K562 (cell line): Measurements from ENCODE around the gene DDX5. TPM values are rescaled to one million over a fixed set of nuclear protein-coding genes. Genes with fewer than 3 reads are reported as not detected.

Experiments used
- ARID1B ChIP-seq: fragments of 450-650 bp; IDR thresholded peaks from 2 replicates; pipeline ENCODE4 v1.6.1; 2016; ENCODE audit warnings: antibody characterized with exemption, mild to moderate bottlenecking, inconsistent platforms
- ARNT ChIP-seq, 2 experiments: fragments of 450-650 bp; IDR thresholded peaks; 2 replicates each; pipeline ENCODE4 v1.6.1; 2016; ENCODE audit warnings: mild to moderate bottlenecking in 1 of 2
- BRF2 ChIP-seq: IDR thresholded peaks from 3 replicates; pipeline ENCODE4 v1.6.1; 2011; ENCODE audit warnings: borderline replicate concordance, mild to moderate bottlenecking; ENCODE audit not compliant: insufficient read length, insufficient read depth
- CREM ChIP-seq: IDR thresholded peaks from 2 replicates; pipeline ENCODE4 v1.6.1; 2014; ENCODE audit warnings: antibody characterized with exemption, low read depth
- DACH1 ChIP-seq: fragments of 450-650 bp; IDR thresholded peaks from 2 replicates; pipeline ENCODE4 v1.6.1; 2018; ENCODE audit not compliant: partially characterized antibody
- ETS2 ChIP-seq: IDR thresholded peaks from 2 replicates; pipeline ENCODE4 v1.6.1; 2016; ENCODE audit warnings: borderline replicate concordance, missing genetic modification characterization, mild to moderate bottlenecking, moderate library complexity, missing compliant biosample characterization; ENCODE audit not compliant: poor library complexity, severe bottlenecking
- ETV6 ChIP-seq, 3 experiments: fragments of 150-350 bp in 1 of 3; sonication (generic) in 1 of 3; formaldehyde crosslinking in 1 of 3; IDR thresholded peaks; 2 replicates each; pipeline versions ENCODE4 v1.6.1 to v1.8.0; 2014 to 2022; ENCODE audit warnings: borderline replicate concordance in 2 of 3, low read depth in 2 of 3, antibody characterized with exemption in 1 of 3, low read length in 1 of 3, mild to moderate bottlenecking in 1 of 3, missing genetic modification reagents in 1 of 3
- HDAC2 ChIP-seq: fragments of 450-650 bp; IDR thresholded peaks from 2 replicates; pipeline ENCODE4 v1.6.1; 2016; ENCODE audit warnings: mild to moderate bottlenecking
- MAFF ChIP-seq: IDR thresholded peaks from 2 replicates; pipeline ENCODE4 v1.6.1; 2012; ENCODE audit warnings: low read length, improper control_type of control experiment
- MTA2 ChIP-seq: fragments of 450-650 bp; IDR thresholded peaks from 2 replicates; pipeline ENCODE4 v1.6.1; 2016; ENCODE audit warnings: low read depth
- PKNOX1 ChIP-seq: fragments of 450-650 bp; IDR thresholded peaks from 2 replicates; pipeline ENCODE4 v1.6.1; 2016
- PML ChIP-seq: IDR thresholded peaks from 2 replicates; pipeline ENCODE4 v1.6.1; 2012; ENCODE audit warnings: low read length, inconsistent platforms
- RCOR1 ChIP-seq, 2 experiments: IDR thresholded peaks; 2 replicates each; pipeline ENCODE4 v1.6.1; 2012; ENCODE audit warnings: low read depth in 2 of 2, low read length in 2 of 2, borderline replicate concordance in 1 of 2, improper control_type of control experiment in 1 of 2
- RNF2 ChIP-seq: sonication (generic); IDR thresholded peaks from 2 replicates; pipeline ENCODE4 v1.6.1; 2016
- TAF9B ChIP-seq: fragments of 450-650 bp; IDR thresholded peaks from 2 replicates; pipeline ENCODE4 v1.6.1; 2018; ENCODE audit warnings: mild to moderate bottlenecking; ENCODE audit not compliant: partially characterized antibody
- TAL1 ChIP-seq: fragments of 450-650 bp; IDR thresholded peaks from 2 replicates; pipeline ENCODE4 v1.6.1; 2016; ENCODE audit warnings: mild to moderate bottlenecking
- TBL1XR1 ChIP-seq, 2 experiments: IDR thresholded peaks; 2 replicates each; pipeline ENCODE4 v1.6.1; 2012; ENCODE audit warnings: improper control_type of control experiment in 2 of 2, low read length in 2 of 2, mild to moderate bottlenecking in 1 of 2
- TFAP4 ChIP-seq: sonication (generic); formaldehyde crosslinking; IDR thresholded peaks from 2 replicates; pipeline ENCODE4 v1.8.0; 2022; ENCODE audit warnings: missing genetic modification reagents, mild to moderate bottlenecking, moderate library complexity, borderline replicate concordance
- YY1 ChIP-seq, 3 experiments: IDR thresholded peaks; 2 replicates each; pipeline ENCODE4 v1.6.1; 2011; ENCODE audit warnings: low read length in 2 of 3, mild to moderate bottlenecking in 2 of 3, moderate library complexity in 2 of 3, borderline replicate concordance in 1 of 3, control low read depth in 1 of 3, low read depth in 1 of 3; ENCODE audit not compliant: insufficient read depth in 3 of 3, insufficient replicate concordance in 2 of 3, control insufficient read depth in 1 of 3, insufficient read length in 1 of 3; ENCODE audit errors: extremely low read depth in 1 of 3
- ZNF134 ChIP-seq: fragments of 250-450 bp; sonication (Bioruptor Pico); conservative IDR thresholded peaks from 2 replicates; pipeline ENCODE4 v1.4.0; 2020
- ZNF174 ChIP-seq: fragments of 250-450 bp; sonication (Bioruptor Pico); IDR thresholded peaks from 2 replicates; pipeline ENCODE4 v1.4.0; 2020; ENCODE audit warnings: mild to moderate bottlenecking
- polyA plus RNA-seq, 8 experiments: library from polyadenylated mRNA; depleted of rRNA in 4 of 8; stranded (reverse) in 5 of 8; unstranded in 3 of 8; fragments of >200 nt; fragmentation: Nextera tagmentation in 2 of 8; fragmentation: Illumina TruSeq in 1 of 8; extraction: Ambion mirVana in 2 of 8; extraction: Trizol in 1 of 8; gene quantifications; 2 replicates each; pipeline versions ENCODE4 v1.2.1 to v1.2.3, GENCODE V29; 2011 to 2014; ENCODE audit warnings: inconsistent platforms in 1 of 8, missing spikeins in 1 of 8
- total RNA-seq, 7 experiments: library from RNA; depleted of rRNA in 6 of 7; stranded (reverse); fragments of >200 nt in 6 of 7; fragmentation: Illumina TruSeq in 2 of 7; extraction: Trizol in 2 of 7; gene quantifications; 2 replicates each; pipeline versions ENCODE4 v1.2.1 to v1.2.3, GENCODE V29; 2011 to 2021; ENCODE audit warnings: low replicate concordance in 1 of 7

Gene DDX5
- total and polyA plus RNA-seq, 9 of the 15 experiments (the other 6 are each of a cell fraction or from before 2014, with no cell fraction given): 306 to 1,639 (median 604) TPM

GRCh38 chr17:64537488-64537887 is 31.4 kb upstream of the DDX5 start (continued):
- TF ChIP-seq ETV6 (IDR thresholded peaks at IDR 0.05; ENCODE audit: borderline replicate concordance in 1 of 2, low read depth in 2 of 2, low read length in 1 of 2) (peak; percentile 99), ETV6 (CRISPR knock-in tag; IDR thresholded peaks at IDR 0.05; ENCODE audit: borderline replicate concordance) (no peak), ZNF134 (CRISPR knock-in tag) (0 out of 2 replicates have a peak, but pooled peaks have one; percentile 30), DACH1 (peak; percentile 7), TFAP4 (CRISPR knock-in tag) (peak; percentile 49; the same call in 1 of the 2 replicates), PKNOX1 (peak; percentile 29; the same call in 1 of the 2 replicates), ETS2 (tag) (no peak), CREM (peak; percentile 77), MTA2 (peak; percentile 83), TAL1 (peak; percentile 90), YY1 (IDR thresholded peaks at IDR 0.05; ENCODE audit: borderline replicate concordance in 1 of 3, control insufficient read depth in 1 of 3, extremely low read depth in 1 of 3, insufficient read depth in 3 of 3, insufficient read length in 1 of 3, insufficient replicate concordance in 2 of 3, low read depth in 1 of 3, low read length in 2 of 3) (peak in 1 of 3 experiments; percentile 67), ZNF174 (CRISPR knock-in tag) (0 out of 2 replicates have a peak, but pooled peaks have one; percentile 4), ARID1B (peak; percentile 96), HDAC2 (peak; percentile 82), BRF2 (no peak), RCOR1 (IDR thresholded peaks at IDR 0.05; ENCODE audit: borderline replicate concordance in 1 of 2, low read depth in 2 of 2, low read length in 2 of 2) (peak; percentile 60 to 95; a peak in 3 of 4 replicates), MAFF (0 out of 2 replicates have a peak, but pooled peaks have one; percentile 14), RNF2 (no peak; the same call in 1 of the 2 replicates), ARNT (IDR thresholded peaks at IDR 0.05) (peak in 1 of 2 experiments; percentile 38; a peak in 1 of 4 replicates), PML (peak; percentile 76; the same call in 1 of the 2 replicates), TAF9B (peak; percentile 55), TBL1XR1 (IDR thresholded peaks at IDR 0.05; ENCODE audit: low read length in 2 of 2) (peak in 1 of 2 experiments; percentile 84; a peak in 2 of 4 replicates)
